Measurements from ENCODE around the gene CERT1.
A peak's percentile ranks its signal among the peaks of the same experiment; 100 is the strongest.

The CERT1 gene

GRCh38 chr5:75355236-75355635 lies 156.2 kb downstream of the CERT1 start:
- Histone ChIP-seq H3K4me1 (ENCODE audit: control insufficient read depth, insufficient read depth, low read length) (no peaks in the 10 kb centered on the region), H3K36me3 (ENCODE audit: control insufficient read depth, insufficient read depth, low read length) (peaks cover 97% of the 10 kb centered on the region)

GRCh38 chr5:75351139-75351926 lies 160.1 kb downstream of the CERT1 start:
- H3K36me3 ChIP-seq (ENCODE audit: control insufficient read depth, insufficient read depth, low read length) = peaks cover 97% of the 10 kb centered on the region

More at GRCh38 chr5:75355236-75355635, 156.2 kb downstream of the CERT1 start:
- Histone ChIP-seq H3K9me3 (ENCODE audit: control insufficient read depth, insufficient read depth, low read depth, low read length) (no peaks in the 10 kb centered on the region), H3K9ac (ENCODE audit: low read length) (no peak overlapping the region), H3K27me3 (ENCODE audit: control insufficient read depth, insufficient read depth, low read length) (no peaks in the 10 kb centered on the region), H3K4me3 (ENCODE audit: low read depth, low read length) (no peak overlapping the region), H3K27ac (ENCODE audit: low read depth, low read length) (no peak overlapping the region)

GRCh38 chr5:75349663-75350062 lies 161.8 kb downstream of the CERT1 start:
- Histone ChIP-seq H3K27ac (ENCODE audit: low read depth, low read length) (no peak overlapping the region), H3K27me3 (ENCODE audit: control insufficient read depth, insufficient read depth, low read length) (no peaks in the 10 kb centered on the region), H3K4me1 (ENCODE audit: control insufficient read depth, insufficient read depth, low read length) (no peaks in the 10 kb centered on the region), H3K36me3 (ENCODE audit: control insufficient read depth, insufficient read depth, low read length) (peaks cover 97% of the 10 kb centered on the region), H3K9ac (ENCODE audit: low read length) (no peak overlapping the region), H3K9me3 (ENCODE audit: control insufficient read depth, insufficient read depth, low read depth, low read length) (no peaks in the 10 kb centered on the region), H3K4me3 (ENCODE audit: low read depth, low read length) (no peak overlapping the region)

More at GRCh38 chr5:75351139-75351926, 160.1 kb downstream of the CERT1 start:
- Histone ChIP-seq H3K4me3 (ENCODE audit: low read depth, low read length) (no peak overlapping the region), H3K9me3 (ENCODE audit: control insufficient read depth, insufficient read depth, low read depth, low read length) (no peaks in the 10 kb centered on the region), H3K27me3 (ENCODE audit: control insufficient read depth, insufficient read depth, low read length) (no peaks in the 10 kb centered on the region), H3K27ac (ENCODE audit: low read depth, low read length) (no peak overlapping the region), H3K9ac (ENCODE audit: low read length) (no peak overlapping the region), H3K4me1 (ENCODE audit: control insufficient read depth, insufficient read depth, low read length) (no peaks in the 10 kb centered on the region)

DNA sequence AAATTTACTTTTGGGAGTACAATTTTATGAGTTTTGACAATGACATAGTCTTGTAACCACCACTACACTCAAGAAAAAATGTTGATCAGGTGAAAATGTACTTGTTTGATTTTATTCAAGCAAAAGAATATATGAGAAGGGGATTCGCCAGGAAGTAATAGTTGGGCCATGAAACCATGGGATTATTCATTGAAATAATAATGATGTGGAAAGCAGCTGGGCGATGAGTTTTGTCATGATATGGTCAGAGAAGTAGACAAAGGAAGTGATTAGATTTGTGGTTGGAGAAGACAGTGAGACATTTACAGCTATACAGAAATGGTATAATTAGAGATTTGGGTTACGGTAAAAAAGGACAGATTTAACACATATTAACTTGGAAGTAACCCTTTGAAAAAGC lies 163.2 kb downstream of the CERT1 start:
- Histone ChIP-seq H3K27me3 (ENCODE audit: control insufficient read depth, insufficient read depth, low read length) (no peaks in the 10 kb centered on the region), H3K27ac (ENCODE audit: low read depth, low read length) (no peak overlapping the region), H3K4me3 (ENCODE audit: low read depth, low read length) (no peak overlapping the region), H3K9ac (ENCODE audit: low read length) (no peak overlapping the region), H3K4me1 (ENCODE audit: control insufficient read depth, insufficient read depth, low read length) (no peaks in the 10 kb centered on the region), H3K36me3 (ENCODE audit: control insufficient read depth, insufficient read depth, low read length) (peaks cover 99% of the 10 kb centered on the region), H3K9me3 (ENCODE audit: control insufficient read depth, insufficient read depth, low read depth, low read length) (no peaks in the 10 kb centered on the region)

- no peak overlapping the region for H3K9ac ChIP-seq (ENCODE audit: low read length)
Measured at GRCh38 chr5:75342836-75343235, 168.6 kb downstream of the CERT1 start.

GRCh38 chr5:75341934-75342333 lies 169.5 kb downstream of the CERT1 start:
- H3K9ac ChIP-seq (ENCODE audit: low read length) = no peak overlapping the region
- H3K9me3 ChIP-seq (ENCODE audit: control insufficient read depth, insufficient read depth, low read depth, low read length) = no peaks in the 10 kb centered on the region
- no peak overlapping the region for H3K27ac ChIP-seq (ENCODE audit: low read depth, low read length)
- H3K4me1 ChIP-seq (ENCODE audit: control insufficient read depth, insufficient read depth, low read length) = peaks cover 12% of the 10 kb centered on the region; the same call in 1 of the 2 replicates
- peak overlapping the region; percentile 5; the same call in 1 of the 2 replicates for H3K4me3 ChIP-seq (ENCODE audit: low read depth, low read length)
- no peaks in the 10 kb centered on the region for H3K27me3 ChIP-seq (ENCODE audit: control insufficient read depth, insufficient read depth, low read length)
- H3K36me3 ChIP-seq (ENCODE audit: control insufficient read depth, insufficient read depth, low read length) = peaks cover 66% of the 10 kb centered on the region

More at GRCh38 chr5:75342836-75343235, 168.6 kb downstream of the CERT1 start:
- no peaks in the 10 kb centered on the region for H3K27me3 ChIP-seq (ENCODE audit: control insufficient read depth, insufficient read depth, low read length)
- no peak overlapping the region for H3K27ac ChIP-seq (ENCODE audit: low read depth, low read length)
- H3K4me1 ChIP-seq (ENCODE audit: control insufficient read depth, insufficient read depth, low read length) = peaks cover 12% of the 10 kb centered on the region; the same call in 1 of the 2 replicates
- H3K4me3 ChIP-seq (ENCODE audit: low read depth, low read length) = no peak overlapping the region
- H3K9me3 ChIP-seq (ENCODE audit: control insufficient read depth, insufficient read depth, low read depth, low read length) = no peaks in the 10 kb centered on the region
- H3K36me3 ChIP-seq (ENCODE audit: control insufficient read depth, insufficient read depth, low read length) = peaks cover 75% of the 10 kb centered on the region

- no peak overlapping the region for H3K9ac ChIP-seq (ENCODE audit: low read length)
- H3K4me3 ChIP-seq (ENCODE audit: low read depth, low read length) = peak overlapping the region; percentile 64; the same call in 1 of the 2 replicates
- H3K36me3 ChIP-seq (ENCODE audit: control insufficient read depth, insufficient read depth, low read length) = peaks cover 55% of the 10 kb centered on the region
- no peaks in the 10 kb centered on the region for H3K27me3 ChIP-seq (ENCODE audit: control insufficient read depth, insufficient read depth, low read length)
- no peak overlapping the region for H3K27ac ChIP-seq (ENCODE audit: low read depth, low read length)
- peaks cover 15% of the 10 kb centered on the region; the same call in 1 of the 2 replicates for H3K4me1 ChIP-seq (ENCODE audit: control insufficient read depth, insufficient read depth, low read length)
- no peaks in the 10 kb centered on the region for H3K9me3 ChIP-seq (ENCODE audit: control insufficient read depth, insufficient read depth, low read depth, low read length)
Measured at GRCh38 chr5:75340714-75341478, 170.5 kb downstream of the CERT1 start.

- Histone ChIP-seq H3K9me3 (ENCODE audit: control insufficient read depth, insufficient read depth, low read depth, low read length) (no peaks in the 10 kb centered on the region), H3K36me3 (ENCODE audit: control insufficient read depth, insufficient read depth, low read length) (peaks cover 31% of the 10 kb centered on the region), H3K4me1 (ENCODE audit: control insufficient read depth, insufficient read depth, low read length) (peaks cover 15% of the 10 kb centered on the region; the same call in 1 of the 2 replicates), H3K27me3 (ENCODE audit: control insufficient read depth, insufficient read depth, low read length) (no peaks in the 10 kb centered on the region), H3K4me3 (ENCODE audit: low read depth, low read length) (peak overlapping the region; percentile 87), H3K27ac (ENCODE audit: low read depth, low read length) (peak overlapping the region; percentile 76; the same call in 1 of the 2 replicates), H3K9ac (ENCODE audit: low read length) (peak overlapping the region; percentile 94)
Measured at GRCh38 chr5:75338408-75338807, 173.0 kb downstream of the CERT1 start.

DNA sequence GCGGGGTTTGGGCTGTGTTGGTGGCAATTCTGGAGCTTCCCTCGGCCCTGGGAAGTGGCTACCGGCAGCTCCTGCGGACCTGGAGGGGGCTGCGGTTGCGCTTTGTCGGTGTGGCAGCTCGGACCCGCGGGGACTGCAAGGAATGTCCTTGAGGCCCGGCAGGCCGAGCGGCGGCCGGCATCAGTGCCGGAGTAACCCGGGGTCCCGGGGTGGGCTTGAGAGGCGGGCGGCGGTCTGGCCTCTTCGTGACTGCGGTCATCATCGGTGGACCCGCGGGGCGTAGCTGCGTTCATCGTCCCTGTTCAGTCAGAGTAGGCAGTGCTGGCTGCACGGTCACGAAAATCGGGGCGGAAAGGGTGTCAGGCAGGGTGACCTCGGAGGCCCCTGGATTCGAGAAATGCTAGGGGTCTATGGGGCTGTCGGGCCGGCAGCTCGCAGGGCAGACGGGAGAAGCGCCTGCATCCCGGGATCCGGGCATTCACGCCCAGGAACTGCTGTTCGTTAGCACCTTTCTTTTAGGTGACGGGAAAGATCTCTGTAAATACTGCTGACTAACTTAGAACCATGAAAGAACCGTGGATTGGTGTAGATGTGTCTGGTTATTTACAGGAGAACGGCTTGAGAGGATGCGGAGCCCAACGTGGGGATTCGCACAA lies 173.9 kb downstream of the CERT1 start:
- Histone ChIP-seq H3K9ac (ENCODE audit: low read length) (peak overlapping the region; percentile 94), H3K36me3 (ENCODE audit: control insufficient read depth, insufficient read depth, low read length) (peaks cover 22% of the 10 kb centered on the region), H3K4me3 (ENCODE audit: low read depth, low read length) (peak overlapping the region; percentile 87), H3K4me1 (ENCODE audit: control insufficient read depth, insufficient read depth, low read length) (peaks cover 15% of the 10 kb centered on the region; the same call in 1 of the 2 replicates), H3K9me3 (ENCODE audit: control insufficient read depth, insufficient read depth, low read depth, low read length) (no peaks in the 10 kb centered on the region), H3K27me3 (ENCODE audit: control insufficient read depth, insufficient read depth, low read length) (no peaks in the 10 kb centered on the region), H3K27ac (ENCODE audit: low read depth, low read length) (peak overlapping the region; percentile 76; the same call in 1 of the 2 replicates)

DNA sequence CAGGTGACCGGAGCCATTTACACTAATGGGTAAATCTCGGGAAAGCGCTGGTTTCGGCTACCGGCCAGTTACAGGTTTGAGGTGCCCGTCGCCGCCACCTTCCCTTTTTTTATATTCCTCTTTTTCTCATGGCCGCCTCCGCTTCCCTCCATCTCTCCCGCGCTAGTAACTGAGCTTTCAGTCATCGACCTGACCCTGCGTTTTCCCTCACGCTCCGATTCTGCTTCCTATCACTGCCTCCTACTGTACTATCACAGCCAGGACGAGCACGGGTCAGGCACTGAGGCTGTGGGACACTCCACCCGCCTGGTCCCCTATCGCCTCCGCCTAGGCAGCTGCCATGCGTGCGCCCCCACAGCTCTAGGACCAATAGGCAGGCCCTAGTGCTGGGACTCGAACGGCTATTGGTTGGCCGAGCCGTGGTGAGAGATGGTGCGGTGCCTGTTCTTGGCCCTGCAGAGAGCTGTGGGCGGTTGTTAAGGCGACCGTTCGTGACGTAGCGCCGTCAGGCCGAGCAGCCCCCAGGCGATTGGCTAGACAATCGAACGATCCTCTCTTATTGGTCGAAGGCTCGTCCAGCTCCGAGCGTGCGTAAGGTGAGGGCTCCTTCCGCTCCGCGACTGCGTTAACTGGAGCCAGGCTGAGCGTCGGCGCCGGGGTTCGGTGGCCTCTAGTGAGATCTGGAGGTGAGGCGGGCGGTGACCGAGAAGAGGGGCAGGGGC lies 174.7 kb downstream of the CERT1 start, which contains the start of gene HMGCR:
Gene HMGCR, plus strand, starts transcription at position 606 of the 722 bp plus-strand sequence. CDS start 5,386 bp downstream, outside the sequence.
- Histone ChIP-seq H3K9ac (ENCODE audit: low read length) (peak within 1 kb of the TSS; percentile 94), H3K36me3 (ENCODE audit: control insufficient read depth, insufficient read depth, low read length) (peaks cover 15% of the 10 kb centered on the region), H3K4me3 (ENCODE audit: low read depth, low read length) (peak within 1 kb of the TSS; percentile 87), H3K27ac (ENCODE audit: low read depth, low read length) (peak within 1 kb of the TSS; percentile 76; the same call in 1 of the 2 replicates), H3K9me3 (ENCODE audit: control insufficient read depth, insufficient read depth, low read depth, low read length) (no peaks in the 10 kb centered on the region), H3K27me3 (ENCODE audit: control insufficient read depth, insufficient read depth, low read length) (no peaks in the 10 kb centered on the region), H3K4me1 (ENCODE audit: control insufficient read depth, insufficient read depth, low read length) (peaks cover 15% of the 10 kb centered on the region; the same call in 1 of the 2 replicates)

All from HUES6 (cell line).